GM12878 (cell line): Measurements from ENCODE around the gene MAST4. TPM values are rescaled to one million over a fixed set of nuclear protein-coding genes. Genes with fewer than 3 reads are reported as not detected.

Experiments
- ATF2 ChIP-seq: IDR thresholded peaks from 2 replicates; pipeline ENCODE4 v1.6.1; 2012; ENCODE audit warnings: low read length, inconsistent platforms
- BACH1 ChIP-seq: fragments of 450-650 bp; IDR thresholded peaks from 2 replicates; pipeline ENCODE4 v1.6.1; 2017; ENCODE audit warnings: mild to moderate bottlenecking, borderline replicate concordance
- BCL11A ChIP-seq: IDR thresholded peaks from 2 replicates; pipeline ENCODE4 v1.6.1; 2011; ENCODE audit warnings: low read depth, low read length
- BCL3 ChIP-seq: IDR thresholded peaks from 2 replicates; pipeline ENCODE4 v1.6.1; 2011; ENCODE audit warnings: borderline replicate concordance, low read depth, mild to moderate bottlenecking, moderate library complexity, low read length; ENCODE audit not compliant: insufficient read depth, poor library complexity, severe bottlenecking
- JUNB ChIP-seq: IDR thresholded peaks from 2 replicates; pipeline ENCODE4 v1.6.1; 2016; ENCODE audit warnings: antibody characterized with exemption, mild to moderate bottlenecking
- KAT2A ChIP-seq: conservative IDR thresholded peaks from 2 replicates; pipeline ENCODE4 v1.6.1; 2011; ENCODE audit warnings: low read depth, low read length; ENCODE audit not compliant: control insufficient read depth
- MEF2A ChIP-seq: IDR thresholded peaks from 2 replicates; pipeline ENCODE4 v1.6.1; 2011; ENCODE audit warnings: low read depth, mild to moderate bottlenecking, low read length, moderate library complexity; ENCODE audit not compliant: insufficient read depth
- NR2F1 ChIP-seq: fragments of 450-650 bp; conservative IDR thresholded peaks from 2 replicates; pipeline ENCODE4 v1.6.1; 2017; ENCODE audit warnings: mild to moderate bottlenecking
- PAX5 ChIP-seq: IDR thresholded peaks from 2 replicates; pipeline ENCODE4 v1.6.1; 2011; ENCODE audit warnings: low read depth, low read length, borderline replicate concordance
- POLR2AphosphoS2 ChIP-seq: IDR thresholded peaks from 2 replicates; pipeline ENCODE4 v1.6.1; 2011; ENCODE audit warnings: low read depth, mild to moderate bottlenecking, low read length, improper control_type of control experiment, moderate library complexity
- SKIL ChIP-seq: fragments of 450-650 bp; IDR thresholded peaks from 2 replicates; pipeline ENCODE4 v1.6.1; 2017; ENCODE audit warnings: mild to moderate bottlenecking, low read depth, inconsistent platforms; ENCODE audit not compliant: poor library complexity, severe bottlenecking
- SRF ChIP-seq, 2 experiments: IDR thresholded peaks; 2 replicates each; pipeline ENCODE4 v1.6.1; 2011; ENCODE audit warnings: low read depth in 2 of 2, low read length in 2 of 2, mild to moderate bottlenecking in 1 of 2, moderate library complexity in 1 of 2
- TAF1 ChIP-seq: IDR thresholded peaks from 2 replicates; pipeline ENCODE4 v1.6.1; 2011; ENCODE audit warnings: mild to moderate bottlenecking, low read depth, low read length, borderline replicate concordance
- TCF7 ChIP-seq: IDR thresholded peaks from 2 replicates; pipeline ENCODE4 v1.6.1; 2014; ENCODE audit warnings: antibody characterized with exemption, borderline replicate concordance
- YBX1 ChIP-seq: fragments of 450-650 bp; IDR thresholded peaks from 2 replicates; pipeline ENCODE4 v1.6.1; 2016; ENCODE audit warnings: antibody characterized with exemption
- ZBED1 ChIP-seq: IDR thresholded peaks from 2 replicates; pipeline ENCODE4 v1.6.1; 2016; ENCODE audit warnings: borderline replicate concordance
- ZBTB40 ChIP-seq: fragments of 450-650 bp; IDR thresholded peaks from 2 replicates; pipeline ENCODE4 v1.6.1; 2016; ENCODE audit warnings: mild to moderate bottlenecking, moderate library complexity, borderline replicate concordance
- ZNF217 ChIP-seq: fragments of 450-650 bp; IDR thresholded peaks from 2 replicates; pipeline ENCODE4 v1.6.1; 2017; ENCODE audit warnings: antibody characterized with exemption, mild to moderate bottlenecking
- polyA plus RNA-seq, 11 experiments: library from polyadenylated mRNA; depleted of rRNA in 4 of 11; unstranded in 6 of 11; stranded (reverse) in 5 of 11; fragments of >200 nt; fragmentation: Nextera tagmentation in 4 of 11; fragmentation: Illumina TruSeq in 1 of 11; extraction: Ambion mirVana in 4 of 11; extraction: Trizol in 1 of 11; gene quantifications; 1 replicate in 1 of 11; 2 replicates in 10 of 11; pipeline versions ENCODE4 v1.2.1 to v1.2.3, GENCODE V29; 2011 to 2016; ENCODE audit warnings: inconsistent platforms in 2 of 11, missing spikeins in 2 of 11, low read depth in 1 of 11
- total RNA-seq, 4 experiments: library from RNA; depleted of rRNA in 3 of 4; stranded (reverse); fragments of >200 nt in 3 of 4; fragmentation: Illumina TruSeq in 1 of 4; extraction: Trizol in 1 of 4; gene quantifications; 2 replicates each; pipeline versions ENCODE4 v1.2.1 to v1.2.3, GENCODE V29; 2013 to 2021
- TF ChIP-seq, protein P1 (sequence below): fragments of 450-650 bp; IDR thresholded peaks from 2 replicates; pipeline ENCODE4 v1.6.1; 2018; ENCODE audit warnings: mild to moderate bottlenecking, low read depth, moderate library complexity; ENCODE audit not compliant: partially characterized antibody

Gene MAST4
- total and polyA plus RNA-seq, 10 of the 15 experiments (the other 5 are each of a cell fraction or from before 2014, with no cell fraction given): 0.02 to 1.6 (median 0.29) TPM; not detected in 1

GRCh38 chr5:67206929-67207328, 610.7 kb downstream of the MAST4 start (continued):
- TF ChIP-seq, protein P1, sequence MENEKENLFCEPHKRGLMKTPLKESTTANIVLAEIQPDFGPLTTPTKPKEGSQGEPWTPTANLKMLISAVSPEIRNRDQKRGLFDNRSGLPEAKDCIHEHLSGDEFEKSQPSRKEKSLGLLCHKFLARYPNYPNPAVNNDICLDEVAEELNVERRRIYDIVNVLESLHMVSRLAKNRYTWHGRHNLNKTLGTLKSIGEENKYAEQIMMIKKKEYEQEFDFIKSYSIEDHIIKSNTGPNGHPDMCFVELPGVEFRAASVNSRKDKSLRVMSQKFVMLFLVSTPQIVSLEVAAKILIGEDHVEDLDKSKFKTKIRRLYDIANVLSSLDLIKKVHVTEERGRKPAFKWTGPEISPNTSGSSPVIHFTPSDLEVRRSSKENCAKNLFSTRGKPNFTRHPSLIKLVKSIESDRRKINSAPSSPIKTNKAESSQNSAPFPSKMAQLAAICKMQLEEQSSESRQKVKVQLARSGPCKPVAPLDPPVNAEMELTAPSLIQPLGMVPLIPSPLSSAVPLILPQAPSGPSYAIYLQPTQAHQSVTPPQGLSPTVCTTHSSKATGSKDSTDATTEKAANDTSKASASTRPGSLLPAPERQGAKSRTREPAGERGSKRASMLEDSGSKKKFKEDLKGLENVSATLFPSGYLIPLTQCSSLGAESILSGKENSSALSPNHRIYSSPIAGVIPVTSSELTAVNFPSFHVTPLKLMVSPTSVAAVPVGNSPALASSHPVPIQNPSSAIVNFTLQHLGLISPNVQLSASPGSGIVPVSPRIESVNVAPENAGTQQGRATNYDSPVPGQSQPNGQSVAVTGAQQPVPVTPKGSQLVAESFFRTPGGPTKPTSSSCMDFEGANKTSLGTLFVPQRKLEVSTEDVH: no peak
- TF ChIP-seq KAT2A (no peak), TCF7 (0 out of 2 replicates have a peak, but pooled peaks have one; percentile 32), BCL11A (peak; percentile 88), BACH1 (0 out of 2 replicates have a peak, but pooled peaks have one; percentile 34), TAF1 (peak; percentile 28; the same call in 1 of the 2 replicates), POLR2AphosphoS2 (no peak), SKIL (peak; percentile 86), JUNB (peak; percentile 89), YBX1 (no peak), NR2F1 (peak; percentile 98), PAX5 (peak; percentile 92), BCL3 (peak; percentile 83), ZNF217 (peak; percentile 70; the same call in 1 of the 2 replicates), SRF (IDR thresholded peaks at IDR 0.05; ENCODE audit: low read depth in 2 of 2, low read length in 2 of 2) (no peak), ATF2 (peak; percentile 92), ZBTB40 (peak; percentile 79), ZBED1 (peak; percentile 86), MEF2A (peak; percentile 92)
